Measurements from ENCODE around the gene LRRC41.

The LRRC41 gene

GRCh38 chr1:46284058-46284457 lies 19.4 kb downstream of the LRRC41 start:
- TF ChIP-seq ZNF274 (IDR thresholded peaks at IDR 0.05; ENCODE audit: low read depth, low read length): no peak

GRCh38 chr1:46281021-46281420 lies 22.4 kb downstream of the LRRC41 start:
- H3K4me3 ChIP-seq (ENCODE audit: low read length): no peak overlapping the region
- no peak for TF ChIP-seq ZNF274 (IDR thresholded peaks at IDR 0.05; ENCODE audit: low read depth, low read length)

More at GRCh38 chr1:46284058-46284457, 19.4 kb downstream of the LRRC41 start:
- no peak overlapping the region for H3K4me3 ChIP-seq (ENCODE audit: low read length)

- no peak for TF ChIP-seq ZNF274 (IDR thresholded peaks at IDR 0.05; ENCODE audit: low read depth, low read length)
- H3K4me3 ChIP-seq (ENCODE audit: low read length): no peak overlapping the region
Measured at GRCh38 chr1:46280092-46280491, 23.3 kb downstream of the LRRC41 start.

GRCh38 chr1:46278807-46279206 lies 24.6 kb downstream of the LRRC41 start:
- no peak for TF ChIP-seq ZNF274 (IDR thresholded peaks at IDR 0.05; ENCODE audit: low read depth, low read length)
- H3K4me3 ChIP-seq (ENCODE audit: low read length): no peak overlapping the region

GRCh38 chr1:46277658-46278373 lies 25.6 kb downstream of the LRRC41 start:
- H3K4me3 ChIP-seq (ENCODE audit: low read length): no peak overlapping the region
- no peak for TF ChIP-seq ZNF274 (IDR thresholded peaks at IDR 0.05; ENCODE audit: low read depth, low read length)

GRCh38 chr1:46275030-46275337 lies 28.4 kb downstream of the LRRC41 start:
- no peak overlapping the region for H3K4me3 ChIP-seq (ENCODE audit: low read length)
- TF ChIP-seq ZNF274 (IDR thresholded peaks at IDR 0.05; ENCODE audit: low read depth, low read length): no peak

- TF ChIP-seq ZNF274 (IDR thresholded peaks at IDR 0.05; ENCODE audit: low read depth, low read length): no peak
Measured at GRCh38 chr1:46274225-46275029, 29.0 kb downstream of the LRRC41 start.

GRCh38 chr1:46268578-46268977 lies 34.8 kb downstream of the LRRC41 start:
- TF ChIP-seq ZNF274 (IDR thresholded peaks at IDR 0.05; ENCODE audit: low read depth, low read length): no peak
- H3K4me3 ChIP-seq (ENCODE audit: low read length): no peak overlapping the region

More at GRCh38 chr1:46274225-46275029, 29.0 kb downstream of the LRRC41 start:
- H3K4me3 ChIP-seq (ENCODE audit: low read length): no peak overlapping the region

- no peak for TF ChIP-seq ZNF274 (IDR thresholded peaks at IDR 0.05; ENCODE audit: low read depth, low read length)
- H3K4me3 ChIP-seq (ENCODE audit: low read length): no peak overlapping the region
Measured at GRCh38 chr1:46263146-46263545, 40.3 kb downstream of the LRRC41 start.

GRCh38 chr1:46262508-46262907 lies 40.9 kb downstream of the LRRC41 start:
- H3K4me3 ChIP-seq (ENCODE audit: low read length): no peak overlapping the region
- no peak for TF ChIP-seq ZNF274 (IDR thresholded peaks at IDR 0.05; ENCODE audit: low read depth, low read length)

- TF ChIP-seq ZNF274 (IDR thresholded peaks at IDR 0.05; ENCODE audit: low read depth, low read length): no peak
- H3K4me3 ChIP-seq (ENCODE audit: low read length): no peak overlapping the region
Measured at GRCh38 chr1:46256523-46256922, 46.9 kb downstream of the LRRC41 start.

GRCh38 chr1:46254668-46255067 lies 48.7 kb downstream of the LRRC41 start:
- no peak overlapping the region for H3K4me3 ChIP-seq (ENCODE audit: low read length)
- no peak for TF ChIP-seq ZNF274 (IDR thresholded peaks at IDR 0.05; ENCODE audit: low read depth, low read length)

GRCh38 chr1:46248122-46248920 lies 55.1 kb downstream of the LRRC41 start:
- H3K4me3 ChIP-seq (ENCODE audit: low read length): peak overlapping the region; percentile 80
- no peak for TF ChIP-seq ZNF274 (IDR thresholded peaks at IDR 0.05; ENCODE audit: low read depth, low read length)

GRCh38 chr1:46247436-46248121 lies 55.8 kb downstream of the LRRC41 start, which contains the start of gene RAD54L:
RAD54L (plus strand) TSS chr1:46247763; CDS start chr1:46248406, 643 bp downstream.
- TF ChIP-seq ZNF274 (IDR thresholded peaks at IDR 0.05; ENCODE audit: low read depth, low read length): no peak
- peak within 1 kb of the TSS; percentile 80 for H3K4me3 ChIP-seq (ENCODE audit: low read length)

Measured in GM08714 (cell line).